ENCODE results near the gene SELENOP.
"Not testable (repeated sequence)": the region's sequence is repeated elsewhere in the genome, so short reads cannot be mapped to it uniquely, and the experiment has no call there.

SELENOP gene

GRCh38 chr5:42825422-42826148 lies 13.9 kb upstream of the SELENOP start:
- no peak for DNase-seq

- DNase-seq: no peak
Measured at GRCh38 chr5:42824347-42824976, 12.8 kb upstream of the SELENOP start.

GRCh38 chr5:42822548-42822947 lies 10.9 kb upstream of the SELENOP start:
- DNase-seq: no peak

GRCh38 chr5:42819745-42820144 lies 8.1 kb upstream of the SELENOP start:
- no peak for DNase-seq

DNA sequence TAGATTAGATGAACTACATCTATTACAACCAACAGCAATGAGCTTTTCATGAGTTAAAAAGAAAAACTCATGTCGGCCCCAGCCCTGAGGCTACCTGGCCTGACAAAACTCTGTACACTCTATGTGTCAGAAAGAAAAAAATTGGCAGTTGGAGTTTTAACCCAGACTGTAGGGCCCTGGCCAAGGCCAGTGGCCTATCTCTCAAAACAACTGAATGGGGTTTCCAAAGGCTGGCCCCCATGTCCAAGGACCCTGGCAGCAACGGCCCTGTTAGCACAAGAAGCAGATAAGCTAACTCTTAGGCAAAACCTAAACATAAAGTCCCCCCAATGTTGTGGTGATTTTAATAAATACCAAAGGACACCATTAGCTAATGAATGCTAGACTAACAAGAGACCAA lies 4.9 kb upstream of the SELENOP start:
- DNase-seq: not testable (repeated sequence)

GRCh38 chr5:42813533-42813932 lies 1.8 kb upstream of the SELENOP start:
- DNase-seq: no peak

DNA sequence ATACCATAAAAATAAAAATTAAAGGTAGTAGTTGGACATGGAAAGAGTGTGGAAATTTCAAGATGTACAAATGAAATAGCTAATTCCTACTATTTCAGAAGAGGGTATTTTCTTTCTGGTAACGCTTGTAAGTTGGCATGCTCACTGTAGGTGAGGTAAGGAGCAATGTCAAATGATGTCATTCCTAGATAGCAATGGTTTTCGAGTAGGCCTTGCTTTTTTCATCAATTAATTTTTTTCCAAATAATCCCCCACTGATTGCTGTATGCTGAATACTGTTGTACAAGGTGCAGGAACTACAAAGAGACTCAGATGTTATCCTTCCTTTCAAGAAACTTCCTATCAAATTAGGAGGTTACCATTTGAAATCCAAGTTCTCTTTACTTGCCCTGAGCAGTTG lies 928 bp upstream of the SELENOP start:
- no peak for DNase-seq

DNA sequence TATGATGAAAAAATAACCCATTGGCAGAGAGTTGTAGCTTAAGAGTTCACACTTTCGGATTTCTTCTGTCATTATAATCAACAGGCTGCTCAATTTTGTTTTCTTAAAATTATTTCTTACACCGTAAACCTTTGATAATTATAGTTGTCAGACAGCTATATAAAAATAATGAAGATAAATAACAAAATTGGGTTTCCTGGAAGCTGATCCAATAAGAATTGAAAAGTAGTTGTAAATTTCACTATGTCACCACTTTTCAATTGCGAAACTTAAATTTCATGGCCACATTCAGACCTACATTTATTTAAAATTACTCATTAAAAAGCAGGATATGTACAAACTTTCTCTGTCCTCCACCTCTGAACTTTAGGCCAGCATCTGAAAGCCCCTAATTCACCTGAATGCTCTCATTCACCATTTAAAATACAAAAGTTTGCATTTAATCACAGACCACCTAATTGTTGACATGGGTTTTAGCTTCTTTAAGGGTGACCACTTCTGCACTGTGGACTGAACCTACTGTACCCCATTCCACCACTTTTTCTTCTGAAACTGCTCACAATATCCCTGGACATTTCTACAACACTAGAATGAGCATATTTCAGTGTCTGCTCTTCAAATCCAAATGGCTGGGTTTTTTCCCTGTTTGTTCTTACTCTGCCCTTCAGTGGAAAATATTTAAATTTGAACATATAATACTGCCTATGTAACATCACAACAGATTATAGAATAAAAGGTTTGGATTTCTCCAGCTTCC lies 680 bp downstream of the SELENOP start:
- no peak for DNase-seq

GRCh38 chr5:42808888-42809611 lies 2.6 kb downstream of the SELENOP start:
- no peak for DNase-seq

- DNase-seq: no peak
Measured at GRCh38 chr5:42807722-42808447, 3.8 kb downstream of the SELENOP start.

- no peak for DNase-seq
Measured at GRCh38 chr5:42806701-42807262, 4.9 kb downstream of the SELENOP start.

DNA sequence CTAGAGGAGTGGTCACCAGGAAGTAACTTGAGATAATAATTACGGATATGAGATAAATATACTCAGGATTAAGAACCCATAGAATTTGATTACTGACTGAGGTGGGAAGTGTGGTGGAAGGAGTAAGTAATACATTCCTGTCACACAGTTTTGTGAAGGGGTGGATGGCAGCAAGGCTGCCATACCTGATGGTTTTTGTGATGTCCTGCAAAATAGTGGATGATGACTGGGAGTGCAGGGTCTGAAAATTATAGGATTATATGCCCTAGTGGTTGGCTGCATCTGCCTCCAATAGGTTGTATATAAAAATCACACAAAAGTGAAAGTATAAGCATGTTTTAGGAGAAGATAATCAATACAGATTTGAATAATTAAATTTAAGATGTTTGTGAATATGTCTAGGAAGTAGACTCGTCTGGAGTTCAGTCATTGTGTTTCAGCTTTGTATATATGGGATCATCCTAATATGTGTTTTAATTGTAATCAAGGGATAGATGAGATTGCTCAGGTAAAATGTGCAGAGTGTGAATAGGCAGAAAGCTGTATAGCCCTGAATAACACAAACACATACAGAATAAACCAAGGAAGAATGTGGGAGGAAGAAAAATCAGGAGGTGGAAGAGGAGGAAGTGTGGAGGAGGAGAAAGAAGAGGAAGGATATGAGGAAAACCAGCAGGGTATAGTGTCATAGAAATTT lies 5.5 kb downstream of the SELENOP start:
- DNase-seq: no peak

DNA sequence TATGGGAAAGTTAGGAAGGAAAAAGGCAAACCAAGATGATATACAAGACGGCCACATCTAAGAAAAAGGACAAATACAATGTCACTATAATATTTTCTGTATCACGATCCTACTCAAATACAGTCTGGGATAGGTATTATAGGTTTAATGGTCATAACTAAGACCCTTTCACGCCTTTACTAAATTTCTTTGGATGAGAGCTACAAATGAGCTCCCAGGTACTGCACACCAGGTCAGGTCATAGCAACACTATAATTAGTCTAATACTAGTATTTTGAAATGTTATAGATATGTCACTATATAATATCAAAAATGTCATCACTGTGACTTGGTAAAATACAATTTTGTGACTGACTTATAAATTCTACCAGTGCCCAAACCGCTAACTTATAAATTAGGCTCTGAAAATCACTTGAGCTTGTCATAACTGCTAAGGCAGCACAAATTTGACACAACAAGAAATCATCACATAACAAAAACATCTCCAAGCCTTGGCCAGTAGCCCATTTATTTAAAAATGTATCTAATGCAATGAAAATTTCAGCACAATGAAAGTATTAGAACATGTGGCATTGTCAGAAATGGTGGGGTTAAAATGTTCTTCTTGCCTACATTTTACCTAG lies 6.9 kb downstream of the SELENOP start:
- no peak for DNase-seq

DNA sequence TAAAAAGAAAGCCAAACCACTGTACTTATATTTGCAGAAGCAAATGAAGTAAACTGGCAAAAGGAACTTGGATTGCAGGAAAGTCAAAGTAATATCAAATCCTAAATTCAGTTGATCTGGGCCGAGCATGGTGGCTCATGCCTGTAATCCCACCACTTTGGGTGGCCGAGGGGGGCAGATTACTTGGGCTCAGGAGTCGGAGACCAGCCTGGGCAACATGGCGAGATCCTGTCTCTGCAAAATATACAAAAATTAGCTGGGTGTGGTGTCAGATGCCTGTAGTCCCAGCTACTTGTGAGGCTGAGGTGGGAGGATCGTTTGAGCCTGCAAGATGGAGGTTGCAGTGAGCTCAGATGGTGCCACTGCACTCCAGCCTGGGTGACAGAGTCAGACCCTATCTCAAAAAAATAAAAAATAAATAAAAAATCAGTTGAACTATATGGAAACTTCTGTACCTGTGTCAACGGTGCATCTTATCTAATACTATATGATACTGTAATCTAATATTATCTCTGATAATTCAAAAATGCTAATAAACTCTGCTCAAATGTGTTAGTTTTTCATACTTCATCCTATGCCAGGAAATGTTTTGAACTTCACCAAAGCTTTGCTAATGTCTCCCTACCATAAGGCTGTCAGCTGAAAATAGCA lies 10.1 kb downstream of the SELENOP start:
- no peak for DNase-seq

DNA sequence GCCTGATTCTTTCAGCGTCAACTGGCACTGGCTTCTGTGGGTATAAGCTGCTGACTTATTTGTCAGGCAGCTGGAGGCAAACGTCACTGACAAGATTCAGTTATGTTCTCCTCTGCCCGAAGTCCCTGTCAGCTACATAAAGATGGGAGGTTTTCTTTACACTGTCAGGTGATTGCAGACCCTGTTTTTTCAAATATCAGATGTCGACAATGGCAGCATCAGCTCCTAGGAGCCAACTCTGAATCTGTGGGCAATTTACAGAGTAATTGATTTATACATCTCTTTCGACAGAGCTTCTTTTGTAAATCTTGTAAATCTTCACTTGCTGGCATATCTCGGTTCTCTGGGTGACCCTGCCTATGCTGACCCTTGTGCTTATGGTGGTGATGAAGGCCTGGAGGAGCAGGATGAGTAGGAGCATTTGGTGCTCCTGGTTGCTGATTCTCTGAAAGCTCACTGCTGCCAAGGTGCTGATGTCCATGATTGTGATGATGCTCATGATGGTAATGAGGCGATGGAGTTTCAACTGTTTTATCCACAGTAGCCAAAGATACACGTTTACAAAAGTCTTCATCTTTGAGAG lies 10.9 kb downstream of the SELENOP start:
- no peak for DNase-seq

DNA sequence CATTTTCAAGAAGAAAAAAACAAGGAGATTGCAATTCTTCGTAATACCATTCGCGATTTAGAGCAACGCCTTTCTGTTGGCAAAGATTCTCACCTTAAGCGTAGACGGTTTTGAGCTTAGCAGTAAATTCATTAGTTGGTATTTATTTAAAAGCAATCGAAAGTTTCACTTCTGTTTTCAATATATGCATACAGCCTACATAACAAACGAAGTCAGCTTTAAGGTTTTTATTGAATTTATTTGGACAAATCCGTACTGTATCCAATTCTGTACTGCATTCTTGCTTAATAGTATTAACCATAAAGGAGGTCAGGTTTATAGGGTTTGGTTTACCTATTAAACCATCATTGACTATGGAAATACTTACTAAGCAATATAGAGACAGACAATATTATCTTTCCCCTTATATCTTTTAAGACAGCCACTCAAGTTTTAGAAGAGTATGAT lies 12.0 kb downstream of the SELENOP start:
- no peak for DNase-seq

DNA sequence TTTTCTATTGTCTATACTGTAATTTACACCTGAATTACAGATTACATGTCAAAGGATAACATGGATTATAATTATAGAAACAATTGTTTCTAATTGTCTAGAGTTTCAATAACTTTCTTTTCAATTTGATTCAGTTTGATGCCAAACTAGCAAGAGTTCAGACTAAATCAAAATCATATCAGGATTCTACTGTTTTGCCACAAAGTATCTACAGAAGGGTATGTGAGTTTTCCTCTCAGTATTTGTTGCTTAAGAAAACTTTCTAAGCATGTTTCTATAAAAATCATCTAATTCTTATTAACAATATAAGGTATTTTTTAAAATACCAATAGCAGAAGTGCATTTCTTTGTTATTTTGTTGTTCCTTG lies 12.5 kb downstream of the SELENOP start:
- DNase-seq: no peak

DNA sequence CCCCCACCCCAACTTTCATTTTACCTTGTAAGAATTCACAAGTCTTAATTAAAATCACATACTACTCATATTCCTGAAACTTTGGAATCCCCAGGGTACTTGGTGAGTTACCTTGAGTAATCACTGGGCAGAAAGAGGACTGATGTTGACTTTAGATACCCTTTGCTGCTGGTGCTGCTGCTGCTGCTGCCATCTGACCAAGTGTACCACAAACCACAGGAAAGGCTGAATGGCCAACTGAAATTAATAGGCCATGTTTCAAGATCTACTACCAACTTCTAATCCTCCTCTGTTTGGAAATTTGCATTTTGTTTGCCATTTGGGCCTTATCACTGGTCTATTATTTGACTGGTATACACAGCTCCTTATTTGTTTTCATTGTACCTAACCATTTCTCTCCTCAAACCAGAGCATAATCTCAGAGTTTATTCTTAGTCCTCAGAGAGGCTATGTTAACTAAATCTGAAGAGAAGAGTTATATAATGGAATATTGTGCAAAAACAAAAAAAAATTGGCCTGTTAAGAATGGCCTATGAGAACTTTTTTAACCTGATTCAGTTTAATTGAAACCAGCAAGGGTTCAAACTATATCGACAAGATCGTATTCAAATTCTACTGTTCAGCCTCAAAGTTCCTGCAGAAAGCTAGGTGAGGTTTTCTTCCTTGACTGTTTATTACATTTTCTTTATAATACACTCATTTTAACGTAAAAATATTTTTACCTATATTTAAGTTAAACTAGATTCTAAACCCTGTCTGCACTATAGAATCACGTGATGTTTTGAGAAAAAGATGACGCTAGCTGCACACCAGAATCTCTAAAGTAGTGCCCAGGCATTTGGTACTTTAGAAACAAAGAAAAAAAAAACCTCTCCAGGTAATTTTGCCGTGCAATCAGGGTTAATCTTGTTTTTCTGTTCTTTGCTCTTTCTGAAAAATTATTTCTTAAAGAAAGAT lies 13.1 kb downstream of the SELENOP start:
- no peak for DNase-seq

DNA sequence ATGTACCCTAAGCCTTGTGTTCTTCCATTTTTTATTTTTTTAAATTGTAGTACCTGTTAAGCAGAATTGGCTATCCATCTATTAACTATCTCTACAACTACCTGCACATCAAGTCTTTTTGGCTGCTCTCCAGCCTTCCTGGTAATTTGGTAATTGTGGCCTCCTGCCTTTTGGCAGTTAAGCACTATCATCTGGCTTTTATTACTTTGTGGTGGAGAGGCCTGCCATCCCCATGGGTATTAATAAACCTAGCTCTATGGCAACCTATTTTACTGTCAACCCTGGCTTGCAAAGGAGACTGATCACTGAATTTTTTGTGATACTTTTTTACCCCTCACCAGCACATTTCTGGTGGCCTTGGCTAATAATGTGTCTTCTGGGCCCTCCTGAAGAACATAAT lies 20.5 kb downstream of the SELENOP start:
- DNase-seq: no peak

Measured in activated CD4-positive, alpha-beta T cell treated with anti-CD3 and anti-CD28 coated beads, Interleukin-2, amount 50 U/mL, for 48 hours (primary cell).